Measurements from ENCODE around the gene ZNF467.

Gene ZNF467, protein sequence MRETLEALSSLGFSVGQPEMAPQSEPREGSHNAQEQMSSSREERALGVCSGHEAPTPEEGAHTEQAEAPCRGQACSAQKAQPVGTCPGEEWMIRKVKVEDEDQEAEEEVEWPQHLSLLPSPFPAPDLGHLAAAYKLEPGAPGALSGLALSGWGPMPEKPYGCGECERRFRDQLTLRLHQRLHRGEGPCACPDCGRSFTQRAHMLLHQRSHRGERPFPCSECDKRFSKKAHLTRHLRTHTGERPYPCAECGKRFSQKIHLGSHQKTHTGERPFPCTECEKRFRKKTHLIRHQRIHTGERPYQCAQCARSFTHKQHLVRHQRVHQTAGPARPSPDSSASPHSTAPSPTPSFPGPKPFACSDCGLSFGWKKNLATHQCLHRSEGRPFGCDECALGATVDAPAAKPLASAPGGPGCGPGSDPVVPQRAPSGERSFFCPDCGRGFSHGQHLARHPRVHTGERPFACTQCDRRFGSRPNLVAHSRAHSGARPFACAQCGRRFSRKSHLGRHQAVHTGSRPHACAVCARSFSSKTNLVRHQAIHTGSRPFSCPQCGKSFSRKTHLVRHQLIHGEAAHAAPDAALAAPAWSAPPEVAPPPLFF

DNA sequence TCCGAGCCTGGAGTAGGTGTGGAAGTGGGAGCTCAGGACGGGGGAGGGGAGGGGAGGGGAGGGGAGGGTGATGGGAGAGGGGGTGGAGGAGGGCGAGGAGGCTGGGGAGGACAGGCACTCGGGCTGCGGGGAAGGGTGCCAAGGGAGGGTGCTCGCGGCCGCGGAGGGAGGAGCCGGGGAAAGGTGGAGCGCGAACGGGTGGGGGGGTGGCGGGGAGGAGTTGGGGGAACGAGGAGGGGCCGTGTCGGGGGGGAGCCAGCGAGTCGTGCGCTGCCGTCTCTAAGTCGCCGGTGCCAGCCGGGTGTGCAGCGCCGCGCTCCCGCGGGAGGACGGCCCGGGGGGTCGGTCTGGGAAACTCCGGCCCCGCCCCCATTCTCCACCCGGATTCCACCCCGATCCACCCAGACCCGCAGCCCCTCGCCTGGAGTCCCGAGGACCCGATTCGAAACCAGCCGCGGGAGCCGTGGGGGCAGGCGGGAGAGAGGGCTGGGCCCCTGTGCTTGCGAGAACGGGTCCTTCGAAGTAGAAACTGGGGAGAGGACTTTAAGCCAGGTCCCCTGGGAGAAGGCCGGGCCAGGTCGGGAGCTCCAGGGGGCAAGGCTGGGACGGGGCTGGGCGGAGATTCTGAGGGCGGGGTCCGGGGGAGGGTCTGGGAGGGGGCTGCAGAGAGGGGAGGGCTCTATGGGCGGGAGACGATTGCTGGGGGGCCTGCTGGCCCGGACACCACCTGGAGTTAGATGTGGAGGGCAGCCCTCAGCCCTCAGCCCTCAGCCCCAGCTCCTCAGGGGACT, at the start of gene ZNF467:
Gene ZNF467, minus strand, starts transcription at position 143 of the 791 bp plus-strand sequence. CDS start 2,556 bp downstream, outside the sequence.
- DNase-seq (ENCODE audit: insufficient read length, low spot score) (no peak), FAIRE-seq (no peak)
- TF ChIP-seq, protein P1, sequence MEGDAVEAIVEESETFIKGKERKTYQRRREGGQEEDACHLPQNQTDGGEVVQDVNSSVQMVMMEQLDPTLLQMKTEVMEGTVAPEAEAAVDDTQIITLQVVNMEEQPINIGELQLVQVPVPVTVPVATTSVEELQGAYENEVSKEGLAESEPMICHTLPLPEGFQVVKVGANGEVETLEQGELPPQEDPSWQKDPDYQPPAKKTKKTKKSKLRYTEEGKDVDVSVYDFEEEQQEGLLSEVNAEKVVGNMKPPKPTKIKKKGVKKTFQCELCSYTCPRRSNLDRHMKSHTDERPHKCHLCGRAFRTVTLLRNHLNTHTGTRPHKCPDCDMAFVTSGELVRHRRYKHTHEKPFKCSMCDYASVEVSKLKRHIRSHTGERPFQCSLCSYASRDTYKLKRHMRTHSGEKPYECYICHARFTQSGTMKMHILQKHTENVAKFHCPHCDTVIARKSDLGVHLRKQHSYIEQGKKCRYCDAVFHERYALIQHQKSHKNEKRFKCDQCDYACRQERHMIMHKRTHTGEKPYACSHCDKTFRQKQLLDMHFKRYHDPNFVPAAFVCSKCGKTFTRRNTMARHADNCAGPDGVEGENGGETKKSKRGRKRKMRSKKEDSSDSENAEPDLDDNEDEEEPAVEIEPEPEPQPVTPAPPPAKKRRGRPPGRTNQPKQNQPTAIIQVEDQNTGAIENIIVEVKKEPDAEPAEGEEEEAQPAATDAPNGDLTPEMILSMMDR (IDR thresholded peaks at IDR 0.05; ENCODE audit: insufficient read depth, missing control alignments) = no peak

DNA sequence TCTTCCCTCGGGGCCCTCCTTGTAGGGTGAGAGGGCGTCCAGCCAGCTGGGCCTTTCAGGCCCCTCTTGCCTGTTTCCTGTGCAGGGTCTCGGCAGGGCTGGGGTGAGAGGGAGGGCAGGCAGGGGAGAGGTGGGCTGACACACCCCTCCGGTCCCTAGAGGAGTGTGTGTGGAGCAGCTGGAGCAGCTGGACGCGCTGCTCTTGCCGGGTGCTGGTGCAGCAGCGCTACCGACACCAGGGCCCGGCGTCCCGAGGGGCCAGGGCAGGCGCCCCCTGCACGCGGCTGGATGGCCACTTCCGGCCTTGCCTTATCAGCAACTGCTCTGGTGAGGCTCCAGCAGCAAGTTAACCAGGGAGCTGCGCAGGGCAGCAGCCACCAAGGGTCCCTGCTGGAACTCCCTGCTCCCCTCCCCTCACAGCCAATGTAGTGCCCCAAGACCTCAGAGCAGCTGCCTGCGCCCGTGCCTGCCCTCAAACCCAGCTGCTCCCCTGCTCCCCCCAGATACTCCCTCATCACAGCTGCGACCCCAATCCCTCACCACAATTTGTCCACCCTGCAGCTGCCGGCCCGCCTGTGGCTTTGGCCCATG, 49.1 kb upstream of the ZNF467 start:
- DNase-seq (ENCODE audit: insufficient read length, low spot score) = no peak
- FAIRE-seq = no peak
- TF ChIP-seq, protein P1 (IDR thresholded peaks at IDR 0.05; ENCODE audit: insufficient read depth, missing control alignments) = no peak

DNA sequence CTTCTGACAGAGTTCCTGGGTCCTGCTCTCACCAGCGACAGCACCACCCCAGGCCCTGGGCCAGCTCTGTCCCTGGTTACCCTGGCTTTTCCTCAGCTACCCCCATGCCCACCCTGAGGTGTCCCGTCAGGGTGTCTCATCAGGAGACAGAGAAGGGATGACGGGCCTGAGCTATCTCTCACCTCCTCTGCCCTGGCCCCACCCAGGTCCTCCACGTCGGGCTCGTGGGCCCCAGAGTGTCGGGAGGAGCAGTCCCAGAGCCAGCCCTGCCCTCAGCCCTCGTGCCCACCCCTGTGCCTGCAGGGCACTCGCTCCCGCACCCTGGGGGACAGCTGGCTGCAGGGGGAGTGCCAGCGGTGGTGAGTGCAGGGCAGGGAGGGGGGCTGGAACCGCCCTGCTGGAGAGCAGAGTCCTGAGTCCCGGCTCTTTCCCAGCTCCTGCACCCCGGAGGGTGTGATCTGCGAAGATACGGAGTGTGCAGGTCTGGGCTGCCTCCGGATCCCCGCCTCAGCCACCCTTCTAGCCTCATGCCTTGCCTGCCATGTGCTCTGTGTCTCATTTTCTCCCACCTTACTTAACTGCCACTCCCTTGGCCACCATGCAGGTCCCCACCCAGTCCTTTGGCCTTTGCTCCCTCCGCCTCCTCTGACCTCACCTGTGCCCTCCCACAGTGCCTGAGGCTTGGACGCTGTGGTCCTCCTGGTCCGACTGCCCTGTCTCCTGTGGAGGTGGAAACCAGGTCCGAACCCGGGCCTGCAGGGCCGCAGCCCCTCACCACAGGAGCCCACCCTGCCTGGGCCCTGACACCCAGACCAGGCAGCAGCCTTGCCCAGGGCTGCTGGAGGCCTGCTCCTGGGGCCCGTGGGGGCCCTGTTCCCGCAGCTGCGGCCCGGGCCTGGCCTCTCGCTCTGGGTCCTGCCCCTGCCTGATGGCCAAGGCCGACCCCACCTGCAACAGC, 48.1 kb upstream of the ZNF467 start:
- DNase-seq (ENCODE audit: insufficient read length, low spot score) = no peak
- FAIRE-seq = no peak
- TF ChIP-seq, protein P1 (IDR thresholded peaks at IDR 0.05; ENCODE audit: insufficient read depth, missing control alignments) = no peak

DNA sequence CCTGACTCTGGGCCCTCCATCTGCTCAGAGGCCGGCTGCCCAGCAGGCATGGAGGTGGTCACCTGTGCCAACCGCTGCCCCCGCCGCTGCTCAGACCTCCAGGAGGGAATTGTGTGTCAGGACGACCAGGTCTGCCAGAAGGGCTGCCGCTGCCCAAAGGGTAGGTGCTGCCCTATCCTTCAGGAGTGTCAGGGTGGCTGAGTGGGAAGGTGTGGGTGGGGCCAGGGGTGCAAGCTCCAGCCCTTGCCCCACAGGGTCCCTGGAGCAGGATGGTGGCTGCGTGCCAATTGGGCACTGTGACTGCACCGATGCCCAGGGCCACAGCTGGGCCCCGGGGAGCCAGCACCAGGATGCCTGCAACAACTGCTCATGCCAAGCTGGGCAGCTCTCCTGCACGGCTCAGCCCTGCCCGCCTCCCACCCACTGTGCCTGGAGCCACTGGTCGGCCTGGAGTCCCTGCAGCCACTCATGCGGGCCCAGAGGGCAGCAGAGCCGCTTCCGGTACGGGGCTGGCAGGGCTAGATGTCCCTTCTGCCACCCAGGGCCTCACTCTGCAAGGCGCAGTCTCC, 47.3 kb upstream of the ZNF467 start:
- no peak for FAIRE-seq
- TF ChIP-seq, protein P1 (IDR thresholded peaks at IDR 0.05; ENCODE audit: insufficient read depth, missing control alignments) = no peak
- no peak for DNase-seq (ENCODE audit: insufficient read length, low spot score)

DNA sequence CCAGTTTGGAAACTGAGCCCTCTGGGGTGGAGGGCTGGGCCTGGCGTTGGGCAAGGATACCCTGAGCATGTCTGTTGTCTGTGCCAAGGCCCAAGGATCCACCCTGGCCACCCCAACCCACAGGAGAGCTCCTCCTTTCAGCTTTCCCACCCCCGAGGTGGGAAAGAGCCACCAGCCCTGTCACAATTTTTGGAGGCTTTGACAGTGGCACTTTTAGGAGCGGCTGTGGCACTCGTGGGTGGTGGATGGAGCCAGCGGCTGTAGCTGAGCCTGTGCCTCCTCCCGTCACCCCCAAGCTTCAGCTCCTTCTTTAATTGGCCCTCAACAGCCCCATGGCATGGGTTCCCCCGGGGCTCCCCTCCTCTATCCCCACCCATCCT, 46.6 kb upstream of the ZNF467 start:
- FAIRE-seq (no peak), DNase-seq (ENCODE audit: insufficient read length, low spot score) (no peak)
- TF ChIP-seq, protein P1 (IDR thresholded peaks at IDR 0.05; ENCODE audit: insufficient read depth, missing control alignments) = no peak

All from D721Med (cell line).